ENCODE data around the gene PNMA8B. TPM values are rescaled to one million over a fixed set of nuclear protein-coding genes. Genes with fewer than 3 reads are reported as not detected.

PNMA8B gene
- total RNA-seq, 5 donors from 2014 or later (not counting 1 experiment from before 2014, with no cell fraction given), result 0.20 to 1.1 (median 0.44) TPM

Other genes with a start within 250 kb of the PNMA8B start
- gene HIF3A, start 198.8 kb downstream of the PNMA8B start, total RNA-seq, result under 1 TPM in 3 of 5 donors, not detected in 2; 0.13 to 0.76 (median 0.26) TPM
- 10 to 100 TPM; 40.3 to 59.7 (median 42.8) TPM for gene PPP5C, start 148.8 kb downstream of the PNMA8B start, total RNA-seq
- gene CCDC8, start 82.3 kb downstream of the PNMA8B start, total RNA-seq, result under 1 TPM in 3 of 5 donors, not detected in 2; 0.12 to 0.19 (median 0.13) TPM
- not detected for gene PNMA8C, start 66.9 kb downstream of the PNMA8B start, total RNA-seq
- gene PNMA8A, start 24.3 kb downstream of the PNMA8B start, total RNA-seq, result 1 to 10 TPM in 1 of 5 donors, under 1 TPM in 2, not detected in 2; 0.15 to 1.1 (median 0.43) TPM
- 100 to 1,000 TPM; 183 to 256 (median 208) TPM for gene CALM3, start 105.5 kb upstream of the PNMA8B start, total RNA-seq
- gene PTGIR, start 129.2 kb upstream of the PNMA8B start, total RNA-seq, result 1 to 10 TPM; 1.2 to 5.4 (median 3.5) TPM
- 1 to 10 TPM in 3 of 5 donors, not detected in 2; 3.3 to 7.9 (median 3.6) TPM for gene GNG8, start 140.3 kb upstream of the PNMA8B start, total RNA-seq
- under 1 TPM; 0.15 to 0.56 (median 0.37) TPM for gene DACT3, start 165.3 kb upstream of the PNMA8B start, total RNA-seq
- 100 to 1,000 TPM; 121 to 145 (median 138) TPM for gene PRKD2, start 221.2 kb upstream of the PNMA8B start, total RNA-seq